HG02642 (cell line): Measurements from ENCODE around the gene FRMPD1.
"Not testable (repeated sequence)": the region's sequence is repeated elsewhere in the genome, so short reads cannot be mapped to it uniquely, and the experiment has no call there.

Experiments
- ATAC-seq: cut with Tn5 transposase; IDR thresholded peaks from one replicate; pipeline ENCODE4 v1.9.1; 2021; ENCODE audit warnings: mild to moderate bottlenecking; ENCODE audit not compliant: unreplicated experiment, poor library complexity

Gene FRMPD1

GRCh38 chr9:37732086-37732741, 81.5 kb downstream of the FRMPD1 start:
- no peak for ATAC-seq

DNA sequence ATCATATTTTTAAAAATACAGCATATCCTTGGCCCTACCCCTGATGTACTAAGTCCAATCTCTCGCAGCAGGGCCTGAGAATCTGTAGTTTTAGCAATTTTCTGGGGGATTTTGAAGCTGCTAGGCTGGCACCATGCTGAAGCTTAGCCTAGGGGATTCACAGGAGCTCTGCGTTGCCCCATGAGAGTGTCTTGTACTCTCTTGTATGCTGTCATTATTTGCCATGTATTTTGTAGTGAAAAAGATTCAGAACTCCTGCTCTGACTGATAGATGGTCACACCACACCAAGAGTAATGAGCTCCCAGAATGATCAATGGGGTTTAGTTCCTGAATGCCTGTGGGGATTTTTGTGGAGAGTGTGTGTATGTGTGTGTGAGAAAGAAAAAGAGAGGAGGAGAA, 82.2 kb downstream of the FRMPD1 start:
- ATAC-seq = no peak

GRCh38 chr9:37739222-37739621, 88.5 kb downstream of the FRMPD1 start:
- no peak for ATAC-seq

DNA sequence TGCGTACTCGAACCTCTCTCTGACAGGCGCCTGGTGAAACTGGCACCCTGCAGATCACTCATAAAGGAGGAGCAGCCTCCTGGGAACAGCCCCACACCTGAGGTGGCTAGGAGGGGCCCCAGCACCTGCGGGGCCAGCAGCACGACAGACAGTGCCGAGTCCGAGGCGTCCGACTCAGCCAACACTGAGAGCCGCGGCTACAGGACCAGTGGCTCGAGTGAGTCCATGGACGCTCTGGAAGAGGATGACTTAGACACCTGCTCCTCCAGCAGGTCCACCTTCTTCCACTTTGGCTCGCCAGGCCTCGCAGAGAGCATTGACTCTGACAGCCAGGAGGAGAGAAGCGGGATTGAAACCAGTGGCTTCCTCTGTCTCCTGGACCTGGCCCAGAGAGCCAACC, 89.4 kb downstream of the FRMPD1 start:
- ATAC-seq = no peak

- no peak for ATAC-seq
Observed at GRCh38 chr9:37740631-37741328, 90.0 kb downstream of the FRMPD1 start.

- no peak for ATAC-seq
Observed at GRCh38 chr9:37745970-37746369, 95.2 kb downstream of the FRMPD1 start.

DNA sequence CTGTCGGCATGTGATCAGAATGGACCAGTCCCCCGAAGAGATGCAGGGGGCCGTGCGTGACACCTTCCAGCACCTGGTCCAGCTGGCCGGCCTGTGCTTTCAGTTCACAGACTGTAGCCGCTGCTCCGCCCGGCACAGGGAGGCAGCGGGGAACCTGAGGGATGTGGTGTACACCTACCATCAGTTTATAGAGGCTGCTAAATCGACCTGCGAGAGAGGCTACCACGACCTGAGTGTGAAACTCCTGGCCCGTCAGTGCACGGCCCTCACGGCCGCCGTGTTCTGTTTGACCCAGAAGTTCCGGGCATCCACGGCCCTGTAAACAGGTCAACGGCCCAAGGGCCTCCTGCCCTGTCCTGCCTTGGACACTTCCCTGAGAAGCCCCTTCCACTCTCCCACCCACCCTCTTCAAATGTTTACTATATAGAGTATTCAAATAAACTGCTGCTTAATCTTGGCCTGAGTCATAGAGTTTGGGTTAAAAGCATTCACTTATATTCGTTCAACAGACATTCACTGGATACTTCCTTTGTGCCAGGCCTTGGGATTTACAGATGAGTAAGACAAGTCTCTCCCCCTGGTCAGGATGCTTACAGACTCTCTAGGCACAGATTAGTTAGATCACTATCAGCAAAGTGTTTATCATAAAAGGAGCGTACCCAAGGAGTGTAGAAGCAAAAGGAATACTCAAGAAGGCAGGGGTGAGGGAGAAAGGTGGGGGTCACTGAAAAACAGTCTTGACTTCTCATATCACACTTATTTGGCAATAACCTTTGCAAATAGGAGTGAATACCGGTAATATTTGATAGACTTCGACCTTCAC, 95.9 kb downstream of the FRMPD1 start:
- no peak for ATAC-seq

- ATAC-seq = peak; percentile 71
Observed at GRCh38 chr9:37747271-37747753, 96.6 kb downstream of the FRMPD1 start.

- ATAC-seq = no peak
Observed at GRCh38 chr9:37749129-37749528, 98.4 kb downstream of the FRMPD1 start.

DNA sequence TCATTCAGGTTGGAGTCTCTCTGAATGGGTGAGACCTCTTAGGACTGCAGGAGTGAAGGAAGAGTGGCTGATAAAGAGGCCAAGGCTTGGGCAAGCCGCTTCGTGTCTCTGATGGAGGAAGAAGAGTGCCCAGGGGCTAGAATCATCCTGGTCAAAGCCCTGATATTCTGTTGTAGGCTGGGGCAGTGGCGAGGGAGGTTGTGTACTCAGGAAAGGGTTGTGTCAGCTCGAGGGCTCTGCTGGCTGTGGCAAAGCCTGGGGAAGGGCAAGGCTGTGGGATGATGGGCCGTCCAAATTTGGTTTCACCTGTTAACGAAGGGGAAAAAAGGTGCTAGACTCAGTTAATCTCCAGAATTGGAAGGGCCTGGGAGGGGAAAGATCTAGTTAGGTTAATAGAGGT, 100.4 kb downstream of the FRMPD1 start:
- ATAC-seq = no peak

GRCh38 chr9:37751704-37752103, 101.0 kb downstream of the FRMPD1 start:
- ATAC-seq = not testable (repeated sequence)

DNA sequence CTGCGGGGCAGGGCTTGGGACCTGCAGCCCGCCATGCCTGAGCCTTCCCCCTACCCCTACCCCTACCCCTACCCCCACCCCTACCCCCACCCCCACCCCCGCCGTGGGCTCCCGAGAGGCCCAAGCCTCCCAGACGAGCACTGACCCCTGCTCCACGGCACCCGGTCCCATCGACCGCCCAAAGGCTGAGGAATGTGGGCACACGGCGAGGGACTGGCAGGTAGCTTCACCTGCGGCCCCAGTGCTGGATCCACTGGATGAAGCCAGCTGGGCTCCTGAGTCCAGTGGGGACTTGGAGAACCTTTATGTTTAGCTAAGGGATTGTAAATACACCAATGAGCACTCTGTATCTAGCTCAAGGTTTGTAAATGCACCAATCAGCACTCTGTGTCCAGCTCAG, 101.4 kb downstream of the FRMPD1 start:
- not testable (repeated sequence) for ATAC-seq

DNA sequence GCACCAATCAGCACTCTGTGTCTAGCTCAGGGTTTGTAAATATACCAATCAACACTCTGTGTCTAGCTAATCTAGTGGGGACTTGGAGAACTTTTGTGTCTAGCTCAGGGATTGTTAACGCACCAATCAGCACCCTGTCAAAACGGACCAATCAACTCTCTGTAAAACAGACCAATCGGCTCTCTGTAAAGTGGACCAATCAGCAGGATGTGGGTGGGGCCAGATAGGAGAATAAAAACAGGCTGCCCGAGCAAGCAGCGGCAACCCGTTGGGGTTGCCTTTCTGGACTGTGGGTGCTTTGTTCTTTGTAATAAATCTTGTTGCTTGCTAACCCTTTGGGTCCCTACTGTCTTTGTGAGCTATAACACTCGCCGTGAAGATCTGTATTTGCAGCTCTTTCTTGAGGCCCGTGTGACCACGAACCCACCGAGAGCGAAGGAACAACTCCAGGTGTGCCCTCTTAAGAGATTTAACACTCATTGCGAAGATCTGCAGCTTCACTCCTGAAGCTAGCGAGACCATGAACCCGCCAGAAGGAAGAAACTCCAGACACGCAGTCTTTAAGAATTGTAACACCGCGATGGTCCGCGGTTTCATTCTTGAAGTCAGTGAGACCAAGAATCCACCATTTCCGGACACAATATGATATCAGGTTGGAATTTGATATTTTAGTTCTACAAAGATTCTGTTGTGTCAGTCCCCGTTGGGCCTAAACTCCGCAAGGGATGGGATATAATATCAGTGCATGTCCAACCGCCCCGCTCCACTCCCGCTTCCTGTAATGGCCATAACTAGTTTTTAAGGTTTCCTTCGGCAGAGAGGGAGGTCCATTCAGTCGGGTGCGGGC, 102.1 kb downstream of the FRMPD1 start:
- no peak for ATAC-seq

DNA sequence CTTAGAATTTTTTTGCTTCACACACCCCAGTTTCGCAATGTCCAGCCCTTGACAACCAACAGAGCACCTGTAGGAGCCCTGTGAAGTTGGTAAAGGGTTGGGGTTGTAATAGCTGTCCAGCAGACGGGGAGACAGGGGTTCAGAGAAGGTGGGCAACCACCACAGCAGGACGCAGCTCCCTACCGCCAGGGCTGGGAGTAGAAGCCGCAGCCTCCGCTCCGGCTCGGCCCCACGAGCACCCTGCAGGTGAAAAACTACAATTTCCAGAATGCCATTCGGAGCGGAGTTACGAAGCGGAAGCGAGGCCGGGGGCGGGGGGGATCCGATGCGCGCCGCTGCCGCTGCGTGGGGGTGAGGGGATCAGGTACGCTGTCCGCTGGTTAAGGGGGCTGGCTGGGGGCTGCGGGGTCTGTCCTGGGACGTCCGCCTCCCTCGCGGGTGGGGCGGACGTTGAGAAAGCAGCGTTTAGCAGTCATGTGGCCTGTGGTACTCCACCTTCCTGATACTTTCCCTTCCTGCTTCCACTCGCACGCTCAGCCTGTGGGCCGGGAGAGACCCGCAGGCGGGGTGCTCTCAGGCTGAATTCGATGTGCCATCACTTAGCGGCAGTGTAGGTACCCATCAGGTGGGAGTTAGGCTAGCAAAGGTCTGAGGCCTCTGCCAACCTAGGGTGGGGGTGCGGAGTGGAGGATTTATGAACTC, 102.9 kb downstream of the FRMPD1 start, which contains the start of gene TRMT10B:
Gene TRMT10B, plus strand, starts transcription at position 317 of the 702 bp plus-strand sequence. CDS start 8,127 bp downstream, outside the sequence.
- peak; percentile 94 for ATAC-seq

DNA sequence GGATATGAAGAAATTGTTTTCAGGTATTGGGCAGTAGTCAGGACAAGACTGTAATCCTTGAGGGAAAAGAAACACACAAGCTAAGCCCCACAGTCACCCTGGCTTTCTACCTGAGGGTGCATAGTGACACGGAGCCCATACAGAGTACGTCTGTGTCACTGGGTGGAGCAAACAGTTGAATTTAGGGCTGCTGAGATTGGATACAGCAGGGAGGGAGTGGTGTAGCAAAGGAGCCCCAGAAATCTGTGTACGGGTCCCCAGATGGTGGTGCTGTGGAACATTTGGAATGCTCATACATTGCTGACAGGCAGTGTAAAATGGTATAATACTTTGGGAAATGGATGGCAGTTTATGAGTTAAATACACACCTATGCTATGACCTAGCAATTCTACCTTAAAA, 108.0 kb downstream of the FRMPD1 start:
- no peak for ATAC-seq

GRCh38 chr9:37760416-37761161, 109.8 kb downstream of the FRMPD1 start:
- ATAC-seq = no peak

GRCh38 chr9:37761511-37761910, 110.8 kb downstream of the FRMPD1 start:
- ATAC-seq = no peak

DNA sequence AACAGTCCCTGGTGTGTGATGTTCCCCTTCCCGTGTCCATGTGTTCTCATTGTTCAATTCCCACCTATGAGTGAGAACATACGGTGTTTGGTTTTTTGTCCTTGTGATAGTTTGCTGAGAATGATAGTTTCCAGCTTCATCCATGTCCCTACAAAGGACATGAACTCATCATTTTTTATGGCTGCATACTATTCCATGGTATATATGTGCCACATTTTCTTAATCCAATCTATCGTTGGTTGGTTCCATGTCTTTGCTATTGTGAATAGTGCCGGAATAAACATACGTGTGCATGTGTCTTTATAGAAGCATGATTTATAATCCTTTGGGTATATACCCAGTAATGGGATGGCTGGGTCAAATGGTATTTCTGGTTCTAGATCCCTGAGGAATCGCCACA, 114.5 kb downstream of the FRMPD1 start:
- ATAC-seq = not testable (repeated sequence)

- ATAC-seq = no peak
Observed at GRCh38 chr9:37769306-37769705, 118.6 kb downstream of the FRMPD1 start.
